GM21423 (cell line): ENCODE data around the gene SMG6.
"Not testable (repeated sequence)": the region's sequence is repeated elsewhere in the genome, so short reads cannot be mapped to it uniquely, and the experiment has no call there.

ENCODE experiments used
- ATAC-seq: cut with Tn5 transposase; IDR thresholded peaks from one replicate; pipeline ENCODE4 v1.9.1; 2021; ENCODE audit warnings: mild to moderate bottlenecking, moderate library complexity; ENCODE audit not compliant: unreplicated experiment

The SMG6 gene

DNA sequence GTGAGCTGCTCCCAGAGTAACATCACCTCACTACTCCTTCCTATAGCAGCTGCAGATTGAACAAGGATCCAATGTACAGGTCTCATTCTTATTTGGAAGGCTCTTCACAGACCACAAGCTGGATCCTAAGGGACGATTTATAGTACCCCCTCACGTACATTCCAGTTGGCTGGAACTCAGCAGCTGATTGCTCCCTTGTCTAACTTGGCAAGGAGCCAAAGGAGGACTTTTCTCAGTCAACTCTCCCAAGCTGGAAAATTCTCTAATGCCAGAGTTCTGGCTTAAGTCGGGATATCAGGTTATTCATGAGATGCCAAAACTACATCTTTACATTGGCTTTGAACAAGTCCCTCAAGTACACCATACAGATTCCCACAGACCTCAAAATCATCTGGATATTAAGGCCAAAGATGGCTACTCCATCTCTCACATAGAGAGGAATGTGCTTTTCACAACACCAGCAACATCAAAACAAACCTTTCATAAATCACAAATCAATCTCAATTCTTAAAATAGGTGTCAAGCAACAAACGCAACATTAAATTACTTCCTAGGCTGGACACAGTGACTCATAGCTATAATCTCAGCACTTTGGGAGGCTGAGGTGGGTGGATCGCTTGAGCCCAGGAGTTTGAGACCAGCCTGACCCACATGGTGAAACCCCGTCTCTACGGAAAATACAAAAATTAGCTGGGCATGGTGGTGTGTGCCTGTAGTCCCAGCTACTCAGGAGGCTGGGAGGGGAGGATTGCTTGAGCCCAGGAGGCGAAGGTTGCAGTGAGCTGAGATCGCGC is 39.3 kb downstream of the SMG6 start:
- no peak for ATAC-seq

DNA sequence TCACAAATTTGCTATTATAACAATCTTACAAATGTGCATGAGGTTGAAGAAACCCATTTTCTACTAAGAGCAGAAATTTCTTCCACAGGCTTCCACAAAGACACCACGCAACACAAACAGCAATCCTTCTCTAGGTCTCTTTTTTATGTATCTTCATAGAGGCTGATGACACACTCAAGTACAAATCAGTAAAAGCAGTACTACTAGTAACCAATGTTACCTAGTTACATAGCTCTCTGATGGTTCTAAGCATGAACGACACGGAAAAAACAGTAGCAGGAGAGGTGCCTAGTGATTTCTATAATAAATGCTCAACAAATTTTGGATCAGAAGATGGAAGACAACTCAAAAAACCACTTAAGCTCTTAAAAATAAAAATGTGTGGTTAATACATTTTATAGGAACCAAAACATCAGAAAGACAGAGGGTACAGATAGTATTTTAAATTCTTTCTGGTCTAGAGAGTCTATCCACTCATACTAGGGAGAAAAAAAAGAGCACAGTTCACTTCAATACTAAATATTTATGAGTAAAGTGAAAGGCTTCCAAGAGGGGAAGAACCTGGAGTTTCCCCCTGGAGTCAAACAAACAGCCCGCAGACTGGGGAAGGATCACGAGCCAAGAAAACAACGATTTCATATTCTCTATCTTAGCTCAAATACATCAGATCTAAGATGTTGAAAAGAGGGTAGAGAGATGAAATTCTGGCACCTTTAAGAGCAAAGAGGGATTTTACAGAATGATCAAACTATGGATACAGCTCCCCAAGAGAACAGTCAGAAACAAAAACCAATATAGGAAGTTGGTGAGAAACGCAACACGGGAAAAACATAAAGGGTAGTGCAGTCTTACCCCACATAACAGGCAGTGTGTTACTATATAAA is 40.2 kb downstream of the SMG6 start:
- no peak for ATAC-seq

DNA sequence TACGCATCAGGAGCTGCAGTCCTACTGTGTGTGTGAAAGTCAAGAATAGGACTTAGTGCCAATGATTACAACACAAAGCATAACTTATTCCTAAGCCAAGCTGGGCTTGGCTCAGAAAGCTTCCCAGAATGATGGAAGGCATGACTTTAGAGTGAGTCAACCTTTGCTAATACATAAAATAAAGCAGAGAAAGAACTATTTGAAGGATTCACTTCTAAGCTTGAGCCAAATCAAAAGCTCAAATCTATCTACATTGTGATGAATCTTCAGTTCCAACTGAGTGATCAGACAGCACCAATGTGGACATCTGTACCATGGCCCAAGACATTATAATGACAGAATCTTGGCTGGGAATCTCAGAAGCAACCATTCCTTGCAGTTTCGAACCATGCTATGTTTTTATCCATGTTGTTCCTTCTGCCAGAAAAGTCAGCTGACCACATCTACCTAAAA is 41.4 kb downstream of the SMG6 start:
- ATAC-seq = no peak

DNA sequence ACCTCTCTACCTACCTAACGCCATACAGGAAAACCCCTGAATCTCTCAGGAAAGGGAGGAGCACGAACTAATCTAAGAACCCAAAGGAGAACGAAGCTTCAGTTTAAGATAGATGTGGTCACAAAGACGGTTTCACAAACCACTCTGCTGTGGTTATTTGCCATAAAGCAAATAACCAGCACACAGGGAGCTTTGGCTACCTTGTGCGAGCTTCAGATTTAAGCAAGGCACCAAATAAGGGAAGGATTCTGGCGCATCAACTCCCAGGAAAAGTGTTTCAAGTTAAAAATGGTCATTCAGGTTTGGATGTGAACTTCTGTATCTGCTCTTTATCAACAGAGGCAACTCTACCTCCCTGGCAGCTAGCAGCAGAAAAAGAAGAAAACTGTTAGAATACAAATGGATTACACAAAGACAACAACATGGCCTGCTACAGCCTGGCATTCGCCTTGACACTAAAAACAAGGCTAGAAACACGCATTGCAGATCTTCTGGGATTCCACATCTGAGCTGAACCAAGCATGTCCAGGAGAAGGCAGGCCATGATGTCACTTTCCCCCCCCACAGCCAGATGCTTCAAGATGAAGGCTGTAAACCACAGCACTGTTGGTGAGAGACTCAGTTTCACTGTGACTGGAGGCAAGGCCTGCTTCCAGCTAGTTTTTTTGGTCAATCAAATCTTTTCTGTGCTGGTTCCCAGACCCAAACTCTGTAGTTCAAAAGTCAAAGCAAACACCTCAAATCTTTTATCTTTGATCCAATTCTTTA is 43.6 kb downstream of the SMG6 start:
- peak; percentile 81 for ATAC-seq

DNA sequence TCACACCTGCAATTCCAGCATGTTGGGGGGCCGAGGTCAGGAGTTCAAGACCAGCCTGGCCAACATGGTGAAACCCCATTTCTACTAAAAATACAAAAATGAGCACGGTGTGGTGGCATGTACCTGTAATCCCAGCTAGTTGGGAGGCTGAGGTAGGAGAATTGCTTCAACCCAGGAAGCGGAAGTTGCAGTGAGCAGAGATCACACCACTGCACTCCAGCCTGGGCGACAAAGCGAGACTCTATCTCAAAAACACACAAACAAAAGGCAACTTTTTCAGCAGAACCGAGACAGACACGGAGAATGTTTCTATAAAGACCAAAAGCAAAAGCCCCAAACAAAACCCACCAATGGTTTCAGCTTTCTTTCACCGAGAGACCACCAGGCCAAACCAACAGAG is 44.8 kb downstream of the SMG6 start:
- not testable (repeated sequence) for ATAC-seq

DNA sequence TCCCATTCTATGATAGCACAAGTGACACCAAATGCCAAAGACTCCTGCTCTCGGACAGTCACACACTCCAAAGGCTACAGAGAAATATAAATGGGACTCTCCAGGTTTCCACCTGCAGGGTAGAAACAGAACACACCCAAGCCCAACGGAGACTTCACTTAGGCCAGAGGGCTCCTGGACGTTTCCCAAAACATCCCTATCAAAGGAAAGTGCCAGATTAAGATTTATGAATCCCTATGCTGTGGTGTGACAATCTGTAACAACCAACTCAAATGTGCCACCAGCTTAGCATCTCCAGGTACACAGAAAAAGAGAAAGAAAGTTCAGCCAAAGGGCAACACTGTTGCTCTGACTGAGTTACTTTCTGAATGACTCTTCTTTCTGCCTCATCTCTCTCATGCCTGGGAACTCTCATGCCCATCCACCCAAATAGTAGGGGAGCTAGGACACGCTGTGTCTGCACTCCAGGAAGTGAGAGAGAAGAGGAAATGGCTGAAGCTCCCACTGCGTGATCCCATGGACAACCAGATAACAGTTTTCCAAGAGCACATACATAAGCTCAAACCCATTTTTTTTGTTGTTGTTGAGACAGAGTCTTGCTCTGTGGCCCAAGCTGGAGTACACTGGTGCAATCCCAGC is 49.7 kb downstream of the SMG6 start:
- ATAC-seq = peak; percentile 85

DNA sequence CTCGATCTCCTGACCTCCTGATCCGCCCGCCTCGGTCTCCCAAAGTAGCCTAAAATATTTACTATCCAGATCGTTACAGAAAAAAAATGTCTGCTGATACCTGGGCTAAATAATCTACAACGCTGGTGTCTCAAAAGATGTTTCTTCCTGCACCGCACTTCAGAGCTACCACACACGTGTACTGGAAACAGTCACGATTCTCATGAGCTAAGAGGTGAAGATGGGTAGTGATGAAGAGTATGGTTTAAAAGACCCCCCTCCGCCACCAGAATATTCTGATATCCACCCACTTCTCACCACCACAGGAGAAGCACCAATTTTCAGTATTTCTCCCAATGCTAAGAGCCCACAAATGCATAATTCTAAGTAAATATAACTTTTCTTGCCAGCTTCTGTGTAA is 50.2 kb downstream of the SMG6 start:
- no peak for ATAC-seq

DNA sequence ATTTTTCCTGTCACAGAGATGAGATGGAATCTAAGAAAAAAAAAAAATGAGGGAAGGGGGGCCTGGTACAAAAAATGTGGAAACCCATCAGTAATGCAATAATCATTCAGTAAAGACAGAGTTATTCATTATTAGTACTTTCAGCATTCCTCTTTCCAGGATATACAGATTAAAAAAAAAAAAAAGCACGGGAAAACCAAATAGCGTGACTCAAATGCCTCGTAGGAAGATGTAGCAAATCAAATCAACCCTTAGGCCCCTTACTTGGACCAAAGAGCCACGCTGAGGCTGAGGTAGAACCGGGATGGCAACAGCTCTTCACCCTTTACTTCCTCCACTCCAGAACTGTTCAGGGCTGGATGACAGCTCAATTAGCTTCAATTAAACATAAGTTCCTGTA is 52.5 kb downstream of the SMG6 start:
- ATAC-seq = no peak

DNA sequence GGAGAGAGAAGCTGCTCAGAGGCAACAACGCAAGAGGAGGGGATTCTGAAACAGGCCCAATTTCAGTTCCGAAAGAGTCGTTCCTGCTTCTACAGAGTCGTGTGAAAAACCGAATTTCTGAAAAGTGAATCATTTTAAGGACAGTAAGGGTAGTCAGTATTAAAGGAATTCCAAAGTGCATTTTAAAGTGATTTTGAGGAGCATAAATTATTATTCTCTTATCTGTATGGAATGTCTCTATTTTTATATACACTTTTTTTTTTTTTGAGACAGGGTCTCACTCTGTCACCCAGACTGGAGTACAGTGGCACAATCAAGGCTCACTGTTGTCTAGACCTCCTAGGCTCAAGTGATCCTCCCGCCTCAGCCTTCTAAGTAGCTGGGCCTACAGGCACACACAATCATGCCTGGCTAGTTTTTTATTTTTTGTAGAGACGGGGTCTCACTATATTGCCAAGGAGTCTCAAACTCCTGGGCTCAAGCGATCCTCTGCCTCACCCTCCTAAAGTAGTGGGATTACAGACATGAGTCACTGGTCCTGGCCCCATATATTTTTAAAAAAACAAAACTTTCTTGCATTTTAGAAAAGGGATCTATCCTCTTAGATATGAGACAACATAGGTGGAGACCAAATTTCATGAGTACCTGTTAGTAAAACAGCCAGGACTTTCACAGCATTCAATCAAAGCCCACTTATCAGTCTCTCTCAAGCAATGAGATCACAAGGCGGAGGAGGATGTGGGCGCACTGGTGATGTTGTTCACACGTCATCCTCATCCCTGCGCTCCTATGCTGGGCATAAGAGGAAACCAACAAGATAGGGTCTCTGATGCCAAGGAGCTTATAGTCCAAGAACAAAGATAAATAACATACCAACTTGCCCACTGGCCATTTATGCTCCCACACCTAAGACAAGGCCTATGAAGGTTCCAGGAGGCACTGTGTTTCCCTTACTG is 53.2 kb downstream of the SMG6 start:
- ATAC-seq = no peak

DNA sequence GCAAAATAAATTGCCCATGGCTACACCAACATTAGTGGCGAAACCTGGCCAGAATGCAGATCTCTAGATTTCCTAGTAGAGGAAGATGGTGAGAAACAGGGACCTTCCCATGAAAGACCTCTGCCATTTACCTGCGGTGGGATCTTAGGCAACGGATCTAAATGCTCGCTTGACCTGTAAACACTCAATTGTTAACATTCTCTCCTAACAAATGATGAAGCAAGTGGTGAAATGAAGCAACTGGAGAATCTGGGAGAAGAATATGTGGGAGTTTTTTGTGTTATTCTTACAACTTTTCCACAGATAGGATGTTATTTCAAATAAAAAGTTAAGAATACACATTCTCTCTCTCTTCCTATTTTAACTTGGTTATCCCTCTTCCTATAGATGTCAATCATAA is 56.6 kb downstream of the SMG6 start:
- no peak for ATAC-seq

DNA sequence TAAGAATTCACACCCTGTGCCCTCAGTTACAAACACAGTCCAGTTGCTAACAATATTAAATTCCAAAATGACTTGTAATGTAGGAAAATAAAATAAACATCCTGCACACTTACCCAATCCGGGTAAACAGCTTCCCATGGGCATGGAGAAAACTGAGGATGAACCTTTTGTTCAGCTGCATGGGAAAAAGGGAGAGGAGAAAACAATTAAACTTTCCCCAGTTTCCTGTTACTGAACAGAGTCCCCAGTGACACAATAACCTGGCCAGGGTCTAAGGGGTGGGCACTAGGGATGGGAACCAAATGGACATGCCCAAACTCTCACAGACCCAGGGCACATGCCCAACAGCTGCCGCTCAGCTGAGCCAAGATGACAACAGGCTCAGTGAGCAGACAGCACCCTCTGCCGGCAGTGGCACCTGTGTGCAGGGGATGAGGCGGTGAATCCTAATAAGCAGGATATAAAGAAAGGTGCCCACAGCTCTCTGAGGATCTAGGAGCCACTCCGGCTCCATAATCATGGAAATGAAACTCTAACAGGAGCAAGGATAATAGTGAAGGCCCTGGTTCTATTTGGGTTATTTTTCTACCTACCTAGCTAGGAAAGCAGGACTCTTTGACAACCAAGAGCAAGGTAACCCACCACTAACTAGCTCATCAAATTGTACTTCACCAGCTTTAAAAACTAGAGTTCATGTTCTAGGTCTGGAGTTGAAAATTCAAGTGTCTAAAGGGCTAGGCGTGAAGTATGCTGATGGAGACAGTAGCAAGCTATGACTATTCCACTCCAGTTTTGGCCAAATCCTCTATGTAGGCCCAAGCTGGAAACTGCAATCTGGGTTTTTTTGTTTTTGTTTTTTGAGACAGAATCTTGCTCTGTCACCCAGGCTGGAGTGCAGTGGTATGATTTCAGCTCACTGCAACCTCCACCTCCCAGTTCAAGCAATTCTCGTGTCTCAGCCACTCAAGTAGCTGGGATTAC is 58.8 kb downstream of the SMG6 start:
- no peak for ATAC-seq

DNA sequence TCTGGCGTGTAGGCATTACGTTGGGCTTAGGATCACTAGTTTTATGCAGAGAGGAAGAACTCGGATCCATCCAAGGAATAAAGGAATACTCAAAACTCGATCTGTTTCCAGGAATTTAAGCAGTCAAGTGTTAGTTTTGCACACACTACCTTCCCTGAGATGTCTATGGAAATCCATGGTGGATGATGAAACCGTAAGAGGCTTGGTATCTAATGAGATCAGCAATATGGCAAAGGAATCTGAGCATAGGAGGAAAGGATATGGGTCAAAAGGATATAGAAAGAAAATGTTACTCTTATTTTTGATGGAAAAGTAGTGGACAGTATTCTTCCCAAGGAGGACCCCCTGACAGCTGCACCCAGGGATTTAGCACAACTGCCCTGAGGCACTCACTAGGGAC is 59.6 kb downstream of the SMG6 start:
- ATAC-seq = no peak

DNA sequence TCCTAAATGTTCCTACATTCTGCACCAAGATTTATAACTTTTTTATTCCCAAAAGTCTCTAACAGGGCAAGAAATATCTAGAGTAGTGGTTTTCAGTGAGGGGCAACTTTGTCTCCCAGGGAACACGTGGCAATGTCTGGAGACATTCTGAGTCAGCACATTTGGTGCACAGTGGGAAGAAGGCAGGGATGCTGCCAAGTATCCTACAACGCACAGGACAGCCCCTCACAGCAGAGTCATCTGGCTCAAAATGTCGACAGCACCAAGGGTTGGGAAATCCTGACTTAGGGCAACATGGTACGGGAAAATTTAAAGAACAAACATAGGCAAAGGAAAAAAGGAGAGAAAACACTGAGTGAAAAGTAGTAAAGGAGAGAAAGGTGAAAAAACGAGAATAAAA is 61.8 kb downstream of the SMG6 start:
- no peak for ATAC-seq

DNA sequence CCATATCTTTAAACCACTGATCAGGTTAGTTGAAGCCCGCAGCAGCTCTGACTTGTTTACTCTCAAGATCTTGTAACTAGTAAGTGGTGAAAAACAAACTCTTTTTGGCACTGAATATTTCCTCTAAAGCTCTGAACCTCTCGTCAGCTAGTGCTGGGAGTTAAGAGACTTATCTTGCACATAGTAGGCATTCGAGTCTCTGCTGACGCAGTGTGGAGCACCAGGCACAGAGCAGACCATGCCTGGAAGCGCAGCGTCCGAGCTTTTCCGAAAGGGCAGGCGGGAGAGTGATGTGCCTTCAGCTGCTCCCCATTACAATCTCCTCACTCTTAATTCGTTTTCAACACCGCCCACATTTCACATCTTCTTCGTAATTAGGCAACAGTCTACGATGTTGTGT is 63.0 kb downstream of the SMG6 start:
- no peak for ATAC-seq

DNA sequence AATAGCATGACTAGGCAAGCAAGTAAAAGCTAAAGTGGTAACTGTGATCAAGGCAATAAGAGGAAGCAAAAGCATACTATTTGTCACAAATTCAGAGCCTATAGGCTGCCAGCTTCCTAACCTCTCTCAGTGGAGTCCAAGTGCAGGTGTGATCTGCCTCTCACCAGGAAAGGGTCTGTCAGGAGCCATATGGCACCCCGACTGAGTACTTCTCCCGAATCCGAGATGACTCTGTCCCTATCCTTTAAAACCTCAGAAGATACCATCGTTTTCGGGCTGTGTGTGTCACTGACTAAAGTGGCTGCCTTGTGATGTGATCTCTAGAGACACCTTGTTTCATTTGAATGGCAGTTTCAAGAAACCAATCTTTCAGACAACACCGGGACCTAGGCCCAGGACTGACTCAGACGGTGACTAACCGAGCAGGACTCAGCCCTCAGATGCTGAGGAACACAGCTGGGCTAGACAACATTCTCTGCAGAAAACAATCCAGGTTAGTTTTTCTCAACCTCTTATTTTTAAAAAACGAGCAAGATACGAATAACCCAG is 63.6 kb downstream of the SMG6 start:
- peak; percentile 60 for ATAC-seq

DNA sequence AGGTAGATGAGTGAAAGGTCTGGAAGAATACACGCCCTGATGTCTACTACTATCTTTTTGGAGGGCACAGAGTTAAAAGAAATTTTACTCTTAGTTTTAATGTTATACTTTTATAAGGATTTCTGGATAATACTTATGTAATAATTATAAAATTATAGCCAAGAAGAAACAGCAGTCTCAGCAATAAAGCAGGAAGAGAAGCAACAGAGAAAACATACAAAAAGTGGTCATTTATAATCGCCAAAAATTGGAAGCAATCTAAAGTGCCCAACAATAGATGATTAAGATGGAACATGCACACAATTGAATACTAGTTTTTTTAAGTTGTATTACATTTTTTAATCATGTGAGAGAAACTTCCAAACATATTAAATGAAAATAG is 64.4 kb downstream of the SMG6 start:
- ATAC-seq = no peak

DNA sequence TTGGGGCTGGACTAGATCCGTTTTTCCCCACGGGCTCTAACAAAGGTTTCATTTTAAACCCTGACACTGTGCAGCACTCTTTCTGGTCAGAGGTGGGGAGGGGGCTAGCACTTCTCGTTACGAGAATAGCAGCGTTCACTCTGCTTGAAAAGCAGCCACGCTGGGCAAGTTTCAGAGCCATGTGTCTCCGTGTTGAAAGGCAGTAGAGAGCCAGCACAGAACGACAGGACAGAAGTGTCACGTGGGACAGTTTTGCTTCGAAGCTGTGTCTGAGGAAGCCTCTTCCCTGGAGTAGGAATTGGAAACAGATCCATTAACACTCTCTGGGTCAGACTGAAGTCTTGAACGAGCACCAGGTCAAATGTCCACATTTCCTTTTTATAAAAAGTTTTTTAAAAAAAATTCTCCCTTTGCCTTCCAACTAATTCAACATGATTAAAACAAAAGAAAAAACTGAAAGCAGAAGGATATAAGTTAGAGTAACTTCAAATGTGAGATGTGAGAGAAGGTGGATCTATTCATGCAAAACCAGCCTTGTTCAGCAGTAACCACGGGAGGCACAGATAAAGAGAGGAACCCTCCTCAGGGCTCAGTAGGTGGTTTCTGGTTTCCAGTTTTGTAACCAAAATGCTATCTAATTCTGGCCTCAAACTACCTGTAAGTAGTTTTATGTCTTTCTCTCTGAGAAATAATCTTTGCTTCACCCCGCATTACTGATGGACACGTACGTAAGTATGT is 65.0 kb downstream of the SMG6 start:
- ATAC-seq = no peak

DNA sequence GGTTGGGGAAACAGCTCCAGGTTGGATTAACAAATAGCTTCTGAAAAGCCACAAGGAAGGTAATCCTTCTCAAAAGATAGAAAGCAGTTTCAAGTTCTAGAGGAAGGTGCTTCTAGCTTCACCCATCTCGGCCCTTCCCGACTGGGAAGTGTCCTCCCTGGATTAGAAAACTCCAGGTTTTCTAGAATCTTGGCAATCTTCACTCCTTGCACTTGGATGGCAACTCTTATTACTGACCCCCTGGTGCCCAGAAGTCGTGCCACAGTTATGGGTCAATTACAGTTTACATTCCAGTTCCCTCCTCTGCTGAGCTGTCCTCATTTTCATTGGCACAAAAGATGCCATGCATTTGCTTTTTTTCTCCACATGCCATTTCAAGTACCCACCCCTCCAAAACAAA is 65.6 kb downstream of the SMG6 start:
- ATAC-seq = no peak
